Colonic mucosa (tissue), 4 donors: Measurements from ENCODE around the gene ANO10. TPM values are rescaled to one million over a fixed set of nuclear protein-coding genes. Genes with fewer than 3 reads are reported as not detected.
"Not testable (repeated sequence)": the region's sequence is repeated elsewhere in the genome, so short reads cannot be mapped to it uniquely, and the experiment has no call there.

Source experiments
- DNase-seq: peaks from one replicate; pipeline ENCODE4 v3.0.0-alpha.2; 2020
- H3K27ac ChIP-seq: fragments of 200-600 bp; one replicate; pipeline ENCODE4 v1.8.0; 2021
- H3K27me3 ChIP-seq: fragments of 200-600 bp; one replicate; pipeline ENCODE4 v1.8.0; 2021
- H3K36me3 ChIP-seq: fragments of 200-600 bp; one replicate; pipeline ENCODE4 v1.8.0; 2021
- H3K4me1 ChIP-seq: fragments of 200-600 bp; one replicate; pipeline ENCODE4 v1.8.0; 2021; ENCODE audit warnings: mild to moderate bottlenecking
- H3K4me3 ChIP-seq: fragments of 200-600 bp; one replicate; pipeline ENCODE4 v1.8.0; 2021
- H3K9ac ChIP-seq, 2 donors: one replicate each; pipeline ENCODE4 v1.7.0; 2013; ENCODE audit warnings: control low read depth in 2 of 2, low read depth in 2 of 2, low read length in 2 of 2
- H3K9me3 ChIP-seq: fragments of 200-600 bp; one replicate; pipeline ENCODE4 v1.8.0; 2021
- CTCF ChIP-seq: fragments of 200-600 bp; IDR thresholded peaks from one replicate; pipeline ENCODE4 v1.8.0; 2022; ENCODE audit warnings: antibody characterized with exemption, mild to moderate bottlenecking
- intact Hi-C: fragments of 100-400 bp; cut with DNase I; formaldehyde crosslinking; loops from one replicate; pipeline ENCODE4 v1.14.1; 2022
- total RNA-seq, 2 donors: library from RNA; stranded (reverse); fragmentation: NEBNext Ultra II Directional in 1 of 2; extraction: Animal tissue kit (Norgen Biotek cat#: 25700) in 1 of 2; gene quantifications; one replicate each; pipeline ENCODE4 v1.2.1, GENCODE V29; 2021
- donor health status: healthy.
- donor health status: DM: no; HTN: no; CAD: no.
- donor health status: DM: no; HTN: no; CAD: no.

Gene ANO10
- total RNA-seq, 2 donors from 2014 or later = 53.9 to 69.0 TPM

- TF ChIP-seq CTCF = no peak
- no peaks in the 10 kb centered on the region for H3K27me3 ChIP-seq
- intact Hi-C loops = no loop called here
- no peak overlapping the region for H3K9ac ChIP-seq
- no peak for DNase-seq
- H3K4me3 ChIP-seq = no peak overlapping the region
- peak overlapping the region; percentile 6 for H3K27ac ChIP-seq
- H3K4me1 ChIP-seq = no peaks in the 10 kb centered on the region
- no peaks in the 10 kb centered on the region for H3K9me3 ChIP-seq
- H3K36me3 ChIP-seq = no peaks in the 10 kb centered on the region
These were observed 144.2 kb downstream of the ANO10 start for GRCh38 chr3:43477600-43477999.

- no peak for TF ChIP-seq CTCF
- H3K9me3 ChIP-seq = no peaks in the 10 kb centered on the region
- no peak overlapping the region for H3K4me3 ChIP-seq
- no peaks in the 10 kb centered on the region for H3K36me3 ChIP-seq
- H3K27ac ChIP-seq = no peak overlapping the region
- no peak for DNase-seq
- no peaks in the 10 kb centered on the region for H3K4me1 ChIP-seq
- no peaks in the 10 kb centered on the region for H3K27me3 ChIP-seq
- H3K9ac ChIP-seq = no peak overlapping the region
- intact Hi-C loops = no loop called here
These were observed 148.1 kb downstream of the ANO10 start for GRCh38 chr3:43473737-43474136.

DNA sequence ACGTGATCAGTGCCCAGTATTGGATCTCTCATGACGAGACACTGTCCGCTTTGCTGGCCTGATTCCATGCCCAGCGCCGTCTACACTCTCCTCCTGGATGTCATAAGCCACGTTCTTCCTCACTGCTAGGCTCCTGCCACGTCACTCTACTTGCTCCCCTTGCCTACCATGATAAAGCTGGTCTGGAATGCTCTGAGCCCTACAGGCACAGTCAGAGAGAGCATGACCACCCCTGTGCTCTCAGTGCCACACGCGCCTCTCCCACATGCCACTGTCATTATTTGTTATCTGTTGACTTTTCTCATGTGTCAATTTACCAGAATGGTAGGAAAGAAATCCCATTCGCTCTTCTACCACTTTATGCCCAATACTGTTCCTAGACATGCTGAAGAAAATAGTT, 148.6 kb downstream of the ANO10 start:
- Histone ChIP-seq H3K27me3 (no peaks in the 10 kb centered on the region), H3K36me3 (no peaks in the 10 kb centered on the region), H3K9me3 (no peaks in the 10 kb centered on the region), H3K4me1 (no peaks in the 10 kb centered on the region), H3K27ac (no peak overlapping the region), H3K4me3 (no peak overlapping the region), H3K9ac (no peak overlapping the region)
- no peak for TF ChIP-seq CTCF
- no peak for DNase-seq
- intact Hi-C loops = no loop called here

- Histone ChIP-seq H3K9me3 (no peaks in the 10 kb centered on the region), H3K4me1 (no peaks in the 10 kb centered on the region), H3K36me3 (no peaks in the 10 kb centered on the region), H3K9ac (no peak overlapping the region), H3K27ac (no peak overlapping the region), H3K27me3 (no peaks in the 10 kb centered on the region), H3K4me3 (no peak overlapping the region)
- DNase-seq = no peak
- TF ChIP-seq CTCF = no peak
- intact Hi-C loops = no loop called here
These were observed 153.7 kb downstream of the ANO10 start for GRCh38 chr3:43468133-43468532.

DNA sequence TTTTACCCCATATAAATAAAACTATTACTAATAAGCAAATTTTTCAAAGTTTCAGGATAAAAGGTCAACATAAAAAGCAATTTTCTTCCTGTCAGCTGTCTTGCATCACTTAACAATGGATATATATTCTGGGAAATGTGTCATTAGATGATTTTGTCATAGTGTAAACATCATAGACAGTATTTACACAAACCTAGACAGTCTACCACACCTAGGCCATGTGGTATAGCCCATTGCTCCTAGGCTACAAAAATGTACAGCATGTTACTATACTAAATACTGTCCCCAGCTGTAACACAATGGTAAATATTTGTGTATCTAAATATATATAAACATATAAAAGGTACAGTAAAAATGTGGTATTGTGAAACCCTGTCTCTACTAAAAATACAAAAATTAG, 156.7 kb downstream of the ANO10 start:
- no peak for DNase-seq
- H3K36me3 ChIP-seq = no peaks in the 10 kb centered on the region
- no peaks in the 10 kb centered on the region for H3K4me1 ChIP-seq

DNA sequence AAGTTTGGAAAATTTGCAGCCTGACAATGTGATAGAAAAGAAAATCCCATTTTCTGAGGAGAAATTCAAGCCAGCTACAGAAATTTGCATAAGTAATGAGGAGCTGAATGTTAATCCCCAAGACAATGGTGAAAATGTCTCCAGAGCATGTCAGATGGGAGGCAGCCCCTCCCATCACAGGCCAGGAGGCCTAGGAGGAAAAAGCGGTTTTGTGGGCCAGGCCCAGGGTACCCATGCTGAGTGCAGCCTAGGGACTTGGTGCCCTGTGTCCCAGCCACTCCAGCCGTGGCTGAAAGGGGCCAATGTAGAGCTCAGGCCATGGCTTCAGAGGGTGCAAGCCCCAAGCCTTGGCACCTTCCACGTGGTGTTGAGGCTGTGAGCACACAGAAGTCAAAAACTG, 159.2 kb downstream of the ANO10 start:
- intact Hi-C loops, H3K27ac ChIP-seq, H3K4me1 ChIP-seq, DNase-seq, H3K27me3 ChIP-seq, H3K9me3 ChIP-seq, H3K36me3 ChIP-seq, H3K9ac ChIP-seq, H3K4me3 ChIP-seq: not testable (repeated sequence)

More for the DNA sequence above, 156.7 kb downstream of the ANO10 start:
- no peaks in the 10 kb centered on the region for H3K27me3 ChIP-seq
- H3K9ac ChIP-seq = no peak overlapping the region
- no peak overlapping the region for H3K4me3 ChIP-seq
- intact Hi-C loops = no loop called here
- no peaks in the 10 kb centered on the region for H3K9me3 ChIP-seq
- no peak overlapping the region for H3K27ac ChIP-seq
- no peak for TF ChIP-seq CTCF
